Panc1 (cell line): ENCODE data around the gene AGPAT3. TPM values are rescaled to one million over a fixed set of nuclear protein-coding genes. Genes with fewer than 3 reads are reported as not detected.

ENCODE experiments used
- ATAC-seq: fragments of 200-7000 bp; cut with Tn5 transposase; 2 replicates; pipeline ENCODE4 v1.9.1; 2020; ENCODE audit warnings: mild to moderate bottlenecking, moderate library complexity
- BruUV-seq: library from RNA; stranded (reverse); fragments of 400-500 nt; replicated peaks from 2 replicates; lab custom pipeline; 2021; lab: Mats Ljungman, UMichigan
- CTCF ChIA-PET: fragments of 300-600 bp; sonication (Branson Sonifier 250); formaldehyde crosslinking; loops from one replicate; lab custom pipeline; 2022; ENCODE audit warnings: antibody characterized with exemption; lab: Charles Lee
- POLR2A ChIA-PET: fragments of 300-600 bp; sonication (Branson Sonifier 250); formaldehyde crosslinking; loops from one replicate; lab custom pipeline; 2022; ENCODE audit warnings: antibody characterized with exemption; lab: Charles Lee
- DNase-seq: peaks from one replicate; pipeline ENCODE4 v3.0.0-alpha.2; 2010; ENCODE audit warnings: low read depth, low spot score
- H3K27ac ChIP-seq: 2 replicates; pipeline ENCODE4 v1.5.1; 2011; ENCODE audit warnings: mild to moderate bottlenecking, low read length, inconsistent platforms
- H3K27me3 ChIP-seq: fragments of 200-500 bp; sonication (Bioruptor generic); 2 replicates; pipeline ENCODE4 v1.6.0; 2014; ENCODE audit warnings: low read length, inconsistent platforms; ENCODE audit not compliant: control insufficient read depth, insufficient read depth
- H3K36me3 ChIP-seq: fragments of 200-500 bp; sonication (Bioruptor generic); 2 replicates; pipeline ENCODE4 v1.5.1; 2014; ENCODE audit warnings: inconsistent platforms, mild to moderate bottlenecking, low read length, moderate library complexity; ENCODE audit not compliant: control insufficient read depth, insufficient read depth
- H3K4me1 ChIP-seq: 2 replicates; pipeline ENCODE4 v1.5.1; 2011; ENCODE audit warnings: inconsistent platforms, mild to moderate bottlenecking, low read length, moderate library complexity; ENCODE audit not compliant: control insufficient read depth, insufficient read depth
- H3K4me3 ChIP-seq, 2 experiments: 2 replicates each; pipeline ENCODE4 v1.5.1; 2011 to 2012; ENCODE audit warnings: low read depth in 2 of 2, low read length in 2 of 2, mild to moderate bottlenecking in 2 of 2, inconsistent platforms in 1 of 2, moderate library complexity in 1 of 2
- H3K9me3 ChIP-seq: fragments of 200-500 bp; sonication (Bioruptor generic); 2 replicates; pipeline ENCODE4 v1.5.1; 2014; ENCODE audit warnings: low read depth, mild to moderate bottlenecking, inconsistent platforms, low read length, moderate library complexity; ENCODE audit not compliant: control insufficient read depth, insufficient read depth
- CTCF ChIP-seq: fragments of 450-650 bp; IDR thresholded peaks from 2 replicates; pipeline ENCODE4 v1.5.1; 2017; ENCODE audit warnings: mild to moderate bottlenecking
- POLR2AphosphoS5 ChIP-seq: IDR thresholded peaks from 2 replicates; pipeline ENCODE4 v1.6.1; 2012; ENCODE audit warnings: mild to moderate bottlenecking, low read depth, low read length, moderate library complexity
- REST ChIP-seq, 2 experiments: IDR thresholded peaks; 2 replicates each; pipeline ENCODE4 v1.6.1; 2011 to 2012; ENCODE audit warnings: low read depth in 2 of 2, control low read depth in 1 of 2, low read length in 1 of 2, mild to moderate bottlenecking in 1 of 2, moderate library complexity in 1 of 2; ENCODE audit not compliant: insufficient read depth in 1 of 2
- SIN3A ChIP-seq: IDR thresholded peaks from 2 replicates; pipeline ENCODE4 v1.6.1; 2012; ENCODE audit warnings: low read depth, mild to moderate bottlenecking, low read length, moderate library complexity, borderline replicate concordance; ENCODE audit not compliant: insufficient read depth
- TCF7L2 ChIP-seq: IDR thresholded peaks from 2 replicates; pipeline ENCODE4 v1.6.1; 2011; ENCODE audit warnings: mild to moderate bottlenecking, low read depth, low read length, inconsistent platforms
- in situ Hi-C: cut with HindIII; loops from 2 replicates; pipeline ENCODE4 v1.10.0; 2016; ENCODE audit warnings: low sequenced_read_pairs, low pct_unique_long_range_greater_than_20kb
- intact Hi-C: fragments of 100-400 bp; cut with micrococcal nuclease; formaldehyde crosslinking; loops from one replicate; pipeline ENCODE4 v1.10.0; 2022; ENCODE audit not compliant: unreplicated experiment
- total RNA-seq: library from RNA; stranded (reverse); gene quantifications from one replicate; pipeline ENCODE4 v1.2.1, GENCODE V29; 2021; ENCODE audit not compliant: unreplicated experiment

Gene AGPAT3
- total RNA-seq, 1 experiment from 2014 or later: 40.1 TPM

- Histone ChIP-seq H3K4me1 (peaks cover 3% of the 10 kb centered on the region), H3K4me3 (no peak overlapping the region), H3K36me3 (no peaks in the 10 kb centered on the region), H3K27me3 (no peaks in the 10 kb centered on the region), H3K27ac (no peak overlapping the region), H3K9me3 (no peaks in the 10 kb centered on the region)
- POLR2A ChIA-PET: no interaction called here
- no TSS peak for BruUV-seq
- ATAC-seq: no peak
- TF ChIP-seq CTCF: no peak; the same call in 1 of the 2 replicates
- no peak for TF ChIP-seq SIN3A
- no peak for TF ChIP-seq REST (IDR thresholded peaks at IDR 0.05; ENCODE audit: insufficient read depth in 1 of 2, low read depth in 2 of 2, low read length in 1 of 2)
- no peak for TF ChIP-seq POLR2AphosphoS5
- no peak for TF ChIP-seq TCF7L2
- DNase-seq: no peak
- intact Hi-C loops (no loop called here), in situ Hi-C loops (no loop called here)
- CTCF ChIA-PET: no interaction called here
Observed at GRCh38 chr21:43934716-43935705, 70.0 kb downstream of the AGPAT3 start.

- POLR2A ChIA-PET: no interaction called here
- Histone ChIP-seq H3K36me3 (no peaks in the 10 kb centered on the region), H3K27ac (no peak overlapping the region), H3K4me1 (peaks cover 3% of the 10 kb centered on the region), H3K9me3 (no peaks in the 10 kb centered on the region), H3K4me3 (no peak overlapping the region), H3K27me3 (no peaks in the 10 kb centered on the region)
- CTCF ChIA-PET: no interaction called here
- TF ChIP-seq POLR2AphosphoS5 (no peak), CTCF (no peak), REST (IDR thresholded peaks at IDR 0.05; ENCODE audit: insufficient read depth in 1 of 2, low read depth in 2 of 2, low read length in 1 of 2) (no peak), TCF7L2 (no peak), SIN3A (no peak)
- DNase-seq (no peak), ATAC-seq (no peak)
- in situ Hi-C loops (no loop called here), intact Hi-C loops (no loop called here)
- BruUV-seq: no TSS peak
Observed at GRCh38 chr21:43935711-43936110, 70.7 kb downstream of the AGPAT3 start.
